ENCODE results near the gene ADCY9.

ADCY9 gene

GRCh38 chr16:4004206-4004605 lies 112.0 kb downstream of the ADCY9 start:
- TF ChIP-seq, protein P1, sequence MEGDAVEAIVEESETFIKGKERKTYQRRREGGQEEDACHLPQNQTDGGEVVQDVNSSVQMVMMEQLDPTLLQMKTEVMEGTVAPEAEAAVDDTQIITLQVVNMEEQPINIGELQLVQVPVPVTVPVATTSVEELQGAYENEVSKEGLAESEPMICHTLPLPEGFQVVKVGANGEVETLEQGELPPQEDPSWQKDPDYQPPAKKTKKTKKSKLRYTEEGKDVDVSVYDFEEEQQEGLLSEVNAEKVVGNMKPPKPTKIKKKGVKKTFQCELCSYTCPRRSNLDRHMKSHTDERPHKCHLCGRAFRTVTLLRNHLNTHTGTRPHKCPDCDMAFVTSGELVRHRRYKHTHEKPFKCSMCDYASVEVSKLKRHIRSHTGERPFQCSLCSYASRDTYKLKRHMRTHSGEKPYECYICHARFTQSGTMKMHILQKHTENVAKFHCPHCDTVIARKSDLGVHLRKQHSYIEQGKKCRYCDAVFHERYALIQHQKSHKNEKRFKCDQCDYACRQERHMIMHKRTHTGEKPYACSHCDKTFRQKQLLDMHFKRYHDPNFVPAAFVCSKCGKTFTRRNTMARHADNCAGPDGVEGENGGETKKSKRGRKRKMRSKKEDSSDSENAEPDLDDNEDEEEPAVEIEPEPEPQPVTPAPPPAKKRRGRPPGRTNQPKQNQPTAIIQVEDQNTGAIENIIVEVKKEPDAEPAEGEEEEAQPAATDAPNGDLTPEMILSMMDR (conservative IDR thresholded peaks at IDR 0.05): no peak

DNA sequence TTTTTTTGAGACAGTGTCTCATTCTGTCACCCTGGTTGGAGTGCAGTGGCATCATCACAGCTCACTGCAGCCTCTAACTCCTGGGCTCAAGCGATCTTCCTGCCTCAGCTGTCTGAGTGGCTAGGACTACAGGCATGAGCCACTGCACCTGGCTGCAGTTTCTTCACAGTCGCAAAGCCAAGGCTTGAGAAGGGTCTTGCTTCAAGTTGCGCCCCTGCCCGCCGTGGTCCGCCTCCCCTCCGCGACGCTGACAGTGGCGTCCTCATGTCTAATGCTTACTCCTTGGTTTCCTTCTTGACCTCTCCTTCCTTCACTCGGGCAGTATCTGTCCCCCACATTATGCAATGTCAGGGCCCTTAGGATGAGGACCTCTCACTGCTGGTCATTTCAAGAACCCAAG lies 112.7 kb downstream of the ADCY9 start:
- no peak overlapping the region for H3K27ac ChIP-seq
- TF ChIP-seq, protein P1 (conservative IDR thresholded peaks at IDR 0.05): no peak

More at GRCh38 chr16:4004206-4004605, 112.0 kb downstream of the ADCY9 start:
- H3K27ac ChIP-seq: no peak overlapping the region

- no peak overlapping the region for H3K27ac ChIP-seq
- TF ChIP-seq, protein P1 (conservative IDR thresholded peaks at IDR 0.05): no peak
Observed at GRCh38 chr16:4003166-4003565, 113.1 kb downstream of the ADCY9 start.

GRCh38 chr16:4002121-4002520 lies 114.1 kb downstream of the ADCY9 start:
- H3K27ac ChIP-seq: no peak overlapping the region
- TF ChIP-seq, protein P1 (conservative IDR thresholded peaks at IDR 0.05): no peak

DNA sequence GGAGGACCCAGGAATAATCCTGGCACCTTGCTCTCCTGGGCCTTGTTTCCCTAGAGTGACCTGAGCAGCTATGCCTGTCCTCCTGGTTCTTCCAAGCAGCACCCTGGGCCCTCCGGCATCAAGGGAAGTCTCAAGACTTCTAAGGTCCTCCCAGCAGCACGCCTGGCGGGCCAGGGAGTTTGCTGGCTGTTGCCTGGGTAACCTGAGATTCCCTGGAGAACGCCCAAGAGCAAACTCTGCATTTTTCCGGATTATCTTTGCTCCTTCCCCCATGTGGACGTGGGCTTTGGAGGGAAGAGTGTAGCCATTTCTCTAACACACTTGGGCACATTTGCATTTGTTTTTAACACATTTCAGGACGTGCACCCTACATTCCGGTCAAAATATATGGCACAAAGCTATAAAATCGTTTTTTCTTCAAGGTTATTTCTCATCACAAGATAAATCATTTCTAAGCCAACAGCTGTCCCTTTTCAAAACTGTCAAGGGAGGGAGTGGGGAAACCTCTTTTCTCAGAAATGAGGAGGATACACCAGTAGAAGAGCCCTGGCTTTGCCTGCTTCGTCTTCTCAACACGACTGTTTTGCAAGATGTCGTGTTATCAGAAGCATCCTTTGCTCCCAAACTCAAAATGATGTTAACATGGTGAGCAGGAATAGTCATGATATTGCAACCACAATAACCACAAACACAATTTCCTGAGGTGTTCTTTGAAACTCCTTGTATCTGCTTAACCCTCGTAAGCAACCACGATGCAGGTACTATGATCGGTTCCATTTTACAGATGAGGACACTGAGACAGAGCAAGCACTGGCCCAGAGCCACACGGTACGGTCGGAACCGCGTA lies 116.5 kb downstream of the ADCY9 start:
- H3K27ac ChIP-seq: no peak overlapping the region
- TF ChIP-seq, protein P1 (conservative IDR thresholded peaks at IDR 0.05): no peak

DNA sequence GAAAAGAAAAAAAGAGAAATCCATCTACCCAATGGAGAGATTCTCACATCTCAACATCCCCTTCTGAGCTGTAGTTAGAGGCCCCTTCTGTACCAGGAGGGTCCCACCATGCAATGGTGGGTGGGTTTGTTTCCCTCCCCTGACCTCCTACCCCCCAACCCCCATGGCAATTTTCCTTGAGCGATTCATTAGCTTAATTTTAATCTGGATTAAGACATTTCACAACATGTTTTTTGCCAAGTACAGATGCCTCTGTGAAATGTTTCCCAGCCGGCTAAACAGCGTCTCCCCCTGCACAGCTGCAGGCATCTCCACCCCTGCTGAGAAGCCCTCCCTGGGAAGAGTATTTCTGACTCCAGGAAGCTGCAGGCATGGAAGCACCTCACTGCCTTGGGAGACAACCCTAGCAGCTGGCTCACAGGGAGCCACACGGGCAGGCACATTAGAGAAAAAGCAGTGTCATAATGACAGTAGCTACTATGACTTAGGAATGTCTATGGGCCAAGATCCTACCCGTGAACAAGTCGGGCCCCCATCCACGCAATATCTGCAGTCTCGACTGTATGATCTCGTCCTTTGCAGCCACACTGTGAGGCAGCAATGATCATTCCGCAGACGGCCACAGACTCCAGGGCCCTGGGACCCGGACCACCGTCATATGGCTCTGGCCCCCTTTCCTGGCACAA lies 117.3 kb downstream of the ADCY9 start:
- no peak overlapping the region for H3K27ac ChIP-seq
- TF ChIP-seq, protein P1 (conservative IDR thresholded peaks at IDR 0.05): no peak

GRCh38 chr16:3997231-3997841 lies 118.9 kb downstream of the ADCY9 start:
- H3K27ac ChIP-seq: no peak overlapping the region
- TF ChIP-seq, protein P1 (conservative IDR thresholded peaks at IDR 0.05): no peak
